GM20000 (cell line): ENCODE data around the gene DPP6.

Source experiments
- DNase-seq: peaks from one replicate; pipeline ENCODE4 v3.0.0; 2012; ENCODE audit warnings: low spot score
- CTCF ChIP-seq: IDR thresholded peaks from 2 replicates; pipeline ENCODE4 v1.5.1; 2012; ENCODE audit warnings: mild to moderate bottlenecking, control low read depth; ENCODE audit errors: extremely low read depth, missing control alignments

The DPP6 gene

GRCh38 chr7:154906201-154906600 lies 854.0 kb downstream of the DPP6 start:
- TF ChIP-seq CTCF = no peak
- no peak for DNase-seq

GRCh38 chr7:154906736-154907355 lies 854.6 kb downstream of the DPP6 start:
- DNase-seq = no peak
- TF ChIP-seq CTCF = no peak

GRCh38 chr7:154907651-154908620 lies 855.7 kb downstream of the DPP6 start:
- DNase-seq = no peak

GRCh38 chr7:154909241-154910105 lies 857.3 kb downstream of the DPP6 start:
- no peak for DNase-seq
- TF ChIP-seq CTCF = no peak

More at GRCh38 chr7:154907651-154908620, 855.7 kb downstream of the DPP6 start:
- no peak for TF ChIP-seq CTCF

GRCh38 chr7:154910125-154910524 lies 857.9 kb downstream of the DPP6 start:
- TF ChIP-seq CTCF = no peak
- DNase-seq = no peak

GRCh38 chr7:154910977-154911376 lies 858.8 kb downstream of the DPP6 start:
- TF ChIP-seq CTCF = no peak
- DNase-seq = no peak

- TF ChIP-seq CTCF = no peak
- DNase-seq = no peak
Observed at GRCh38 chr7:154911411-154911810, 859.2 kb downstream of the DPP6 start.
